ENCODE data around the gene OR2J1. TPM values are rescaled to one million over a fixed set of nuclear protein-coding genes. Genes with fewer than 3 reads are reported as not detected.
"Not testable (repeated sequence)": the region's sequence is repeated elsewhere in the genome, so short reads cannot be mapped to it uniquely, and the experiment has no call there.

Gene OR2J1
- polyA plus RNA-seq = not detected

GRCh38 chr6:29099190-29099589 lies at the start of gene OR2J1:
Gene OR2J1 (plus strand): TSS chr6:29099490. CDS start chr6:29100943, 1,453 bp downstream.
- no peaks in the 10 kb centered on the region for H3K36me3 Mint-ChIP-seq
- H3K4me3 Mint-ChIP-seq = no peak within 1 kb of the TSS
- no peaks in the 10 kb centered on the region for H3K9me3 Mint-ChIP-seq
- H3K27ac Mint-ChIP-seq = no peak within 1 kb of the TSS
- no peaks in the 10 kb centered on the region for H3K27me3 Mint-ChIP-seq
- H3K4me1 Mint-ChIP-seq = no peaks in the 10 kb centered on the region

GRCh38 chr6:29051680-29052079 lies 47.6 kb upstream of the OR2J1 start:
- no peak overlapping the region for H3K27ac Mint-ChIP-seq
- peaks cover 0 to 10% (median 5%) of the 10 kb centered on the region in 3 donors for H3K9me3 Mint-ChIP-seq
- no peak overlapping the region for H3K4me3 Mint-ChIP-seq
- H3K36me3 Mint-ChIP-seq = peaks cover 3% of the 10 kb centered on the region
- H3K4me1 Mint-ChIP-seq = no peaks in the 10 kb centered on the region
- peaks cover 8% of the 10 kb centered on the region for H3K27me3 Mint-ChIP-seq

GRCh38 chr6:29071831-29072723 lies 27.2 kb upstream of the OR2J1 start:
- H3K36me3 Mint-ChIP-seq = peaks cover 2% of the 10 kb centered on the region
- no peak overlapping the region for H3K27ac Mint-ChIP-seq
- peaks cover 11% of the 10 kb centered on the region for H3K27me3 Mint-ChIP-seq

GRCh38 chr6:29079203-29079602 lies 20.1 kb upstream of the OR2J1 start:
- Mint-ChIP-seq H3K27me3 (peaks cover 9% of the 10 kb centered on the region), H3K4me3 (no peak overlapping the region)

More at GRCh38 chr6:29071831-29072723, 27.2 kb upstream of the OR2J1 start:
- Mint-ChIP-seq H3K9me3 (peaks cover 2 to 4% (median 4%) of the 10 kb centered on the region in 3 donors), H3K4me3 (no peak overlapping the region), H3K4me1 (no peaks in the 10 kb centered on the region)

GRCh38 chr6:29081312-29081711 lies 18.0 kb upstream of the OR2J1 start:
- Mint-ChIP-seq H3K4me3 (no peak overlapping the region), H3K27me3 (peaks cover 9% of the 10 kb centered on the region), H3K4me1 (no peaks in the 10 kb centered on the region), H3K27ac (no peak overlapping the region), H3K9me3 (no peaks in the 10 kb centered on the region), H3K36me3 (no peaks in the 10 kb centered on the region)

More at GRCh38 chr6:29079203-29079602, 20.1 kb upstream of the OR2J1 start:
- no peaks in the 10 kb centered on the region for H3K36me3 Mint-ChIP-seq
- no peaks in the 10 kb centered on the region for H3K9me3 Mint-ChIP-seq
- H3K27ac Mint-ChIP-seq = no peak overlapping the region
- H3K4me1 Mint-ChIP-seq = no peaks in the 10 kb centered on the region

GRCh38 chr6:29082457-29082856 lies 16.8 kb upstream of the OR2J1 start:
- no peak overlapping the region for H3K4me3 Mint-ChIP-seq
- peaks cover 6% of the 10 kb centered on the region for H3K27me3 Mint-ChIP-seq
- H3K36me3 Mint-ChIP-seq = no peaks in the 10 kb centered on the region
- H3K9me3 Mint-ChIP-seq = no peaks in the 10 kb centered on the region
- no peak overlapping the region for H3K27ac Mint-ChIP-seq
- H3K4me1 Mint-ChIP-seq = no peaks in the 10 kb centered on the region

- no peaks in the 10 kb centered on the region for H3K9me3 Mint-ChIP-seq
- no peaks in the 10 kb centered on the region for H3K36me3 Mint-ChIP-seq
- no peaks in the 10 kb centered on the region for H3K4me1 Mint-ChIP-seq
- no peak within 1 kb of the TSS for H3K4me3 Mint-ChIP-seq
- H3K27me3 Mint-ChIP-seq = peaks cover 8% of the 10 kb centered on the region
- no peak within 1 kb of the TSS for H3K27ac Mint-ChIP-seq
Observed at GRCh38 chr6:29087213-29087612, 12.1 kb upstream of the OR2J1 start, which contains the start of gene OR2B3. Gene OR2B3 (minus strand): TSS chr6:29087313. CDS start chr6:29087248, 65 bp downstream.

- H3K27ac Mint-ChIP-seq = no peak overlapping the region
- peaks cover 4% of the 10 kb centered on the region for H3K27me3 Mint-ChIP-seq
- no peak overlapping the region for H3K4me3 Mint-ChIP-seq
- H3K36me3 Mint-ChIP-seq = no peaks in the 10 kb centered on the region
- peaks cover 0 to 3% (median 3%) of the 10 kb centered on the region in 3 donors for H3K9me3 Mint-ChIP-seq
- H3K4me1 Mint-ChIP-seq = no peaks in the 10 kb centered on the region
Observed at GRCh38 chr6:29092957-29093356, 6.3 kb upstream of the OR2J1 start.

- H3K36me3 Mint-ChIP-seq = no peaks in the 10 kb centered on the region
Observed at GRCh38 chr6:29097803-29098202, 1.5 kb upstream of the OR2J1 start.

GRCh38 chr6:29107758-29108157 lies 8.5 kb downstream of the OR2J1 start, which contains the start of gene OR2J3:
Gene OR2J3 (plus strand): TSS chr6:29108058. CDS start chr6:29111891, 3,833 bp downstream.
- Mint-ChIP-seq H3K9me3 (peaks cover 0 to 4% (median 2%) of the 10 kb centered on the region in 3 donors), H3K4me1 (no peaks in the 10 kb centered on the region), H3K4me3 (no peak within 1 kb of the TSS), H3K36me3 (no peaks in the 10 kb centered on the region), H3K27ac (no peak within 1 kb of the TSS), H3K27me3 (peaks cover 4% of the 10 kb centered on the region)

More at GRCh38 chr6:29097803-29098202, 1.5 kb upstream of the OR2J1 start:
- H3K9me3 Mint-ChIP-seq = peaks cover 0 to 2% (median 2%) of the 10 kb centered on the region in 3 donors
- H3K27ac Mint-ChIP-seq = no peak overlapping the region
- peak overlapping the region in 1 of 4 donors; percentile 1 for H3K4me3 Mint-ChIP-seq
- no peaks in the 10 kb centered on the region for H3K4me1 Mint-ChIP-seq
- peaks cover 1% of the 10 kb centered on the region for H3K27me3 Mint-ChIP-seq

- Mint-ChIP-seq H3K27me3 (peaks cover 4% of the 10 kb centered on the region), H3K4me1 (no peaks in the 10 kb centered on the region), H3K36me3 (no peaks in the 10 kb centered on the region), H3K27ac (no peak overlapping the region), H3K4me3 (no peak overlapping the region), H3K9me3 (peaks cover 0 to 1% (median 0%) of the 10 kb centered on the region in 3 donors)
Observed at GRCh38 chr6:29112135-29112534, 12.8 kb downstream of the OR2J1 start.

- not testable (repeated sequence) for H3K36me3 Mint-ChIP-seq, H3K4me3 Mint-ChIP-seq, H3K27ac Mint-ChIP-seq, H3K9me3 Mint-ChIP-seq, H3K27me3 Mint-ChIP-seq, H3K4me1 Mint-ChIP-seq
Observed at GRCh38 chr6:29114964-29115363, 15.7 kb downstream of the OR2J1 start.

- Mint-ChIP-seq H3K4me1 (no peaks in the 10 kb centered on the region), H3K9me3 (peaks cover 0 to 2% (median 0%) of the 10 kb centered on the region in 3 donors), H3K4me3 (no peak overlapping the region), H3K27me3 (peaks cover 17% of the 10 kb centered on the region), H3K36me3 (no peaks in the 10 kb centered on the region), H3K27ac (no peak overlapping the region)
Observed at GRCh38 chr6:29129326-29130012, 30.2 kb downstream of the OR2J1 start.

GRCh38 chr6:29130644-29131043 lies 31.4 kb downstream of the OR2J1 start:
- Mint-ChIP-seq H3K9me3 (peaks cover 0 to 3% (median 0%) of the 10 kb centered on the region in 3 donors), H3K27me3 (peaks cover 13% of the 10 kb centered on the region), H3K27ac (no peak overlapping the region), H3K4me3 (no peak overlapping the region), H3K4me1 (no peaks in the 10 kb centered on the region), H3K36me3 (no peaks in the 10 kb centered on the region)

- Mint-ChIP-seq H3K9me3 (peaks cover 0 to 3% (median 0%) of the 10 kb centered on the region in 3 donors), H3K4me3 (no peak overlapping the region), H3K27ac (no peak overlapping the region), H3K4me1 (no peaks in the 10 kb centered on the region), H3K36me3 (no peaks in the 10 kb centered on the region), H3K27me3 (peaks cover 10% of the 10 kb centered on the region)
Observed at GRCh38 chr6:29131691-29132090, 32.4 kb downstream of the OR2J1 start.
